ENCODE results near the gene ZBTB2.
"Not testable (repeated sequence)": the region's sequence is repeated elsewhere in the genome, so short reads cannot be mapped to it uniquely, and the experiment has no call there.

Gene ZBTB2

DNA sequence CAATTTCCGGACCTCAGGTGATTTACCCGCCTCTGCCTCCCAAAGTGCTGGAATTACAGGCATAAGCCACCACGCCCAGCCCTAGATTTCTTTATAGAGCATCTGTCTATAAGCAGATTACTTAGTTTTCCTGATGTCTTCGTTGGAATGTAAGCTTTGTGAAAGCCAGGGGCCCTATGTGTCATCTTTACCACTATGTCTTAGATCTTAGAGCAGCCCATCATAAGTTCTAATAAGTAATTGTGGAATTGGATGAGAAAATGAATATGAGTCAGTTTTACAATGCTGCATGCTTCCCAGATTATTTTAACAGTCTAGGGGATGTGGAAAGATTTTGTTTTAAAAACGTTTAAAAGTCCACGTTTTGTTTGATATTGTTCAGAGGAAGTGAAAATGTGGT is 9.1 kb upstream of the ZBTB2 start:
- ATAC-seq, result no peak

DNA sequence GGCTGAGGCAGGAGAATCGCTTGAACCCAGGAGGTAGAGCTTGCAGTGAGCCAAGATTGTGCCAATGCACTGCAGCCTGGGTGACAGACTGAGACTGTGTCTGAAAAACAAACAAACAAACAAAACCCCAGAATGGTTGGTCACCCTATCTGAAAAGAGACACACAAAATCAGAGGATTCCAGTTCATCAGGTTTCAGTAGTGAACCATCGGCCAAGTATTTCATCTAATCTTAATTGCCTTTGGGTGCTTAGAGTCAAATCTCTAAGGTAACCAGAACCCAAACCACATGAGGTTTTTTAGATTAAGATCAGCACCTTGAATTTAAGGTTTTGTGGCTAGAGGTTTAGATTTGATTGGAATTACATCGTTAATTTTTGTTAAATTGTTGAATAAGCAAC is 8.3 kb upstream of the ZBTB2 start:
- ATAC-seq, result peak in 1 of 2 donors; percentile 36

DNA sequence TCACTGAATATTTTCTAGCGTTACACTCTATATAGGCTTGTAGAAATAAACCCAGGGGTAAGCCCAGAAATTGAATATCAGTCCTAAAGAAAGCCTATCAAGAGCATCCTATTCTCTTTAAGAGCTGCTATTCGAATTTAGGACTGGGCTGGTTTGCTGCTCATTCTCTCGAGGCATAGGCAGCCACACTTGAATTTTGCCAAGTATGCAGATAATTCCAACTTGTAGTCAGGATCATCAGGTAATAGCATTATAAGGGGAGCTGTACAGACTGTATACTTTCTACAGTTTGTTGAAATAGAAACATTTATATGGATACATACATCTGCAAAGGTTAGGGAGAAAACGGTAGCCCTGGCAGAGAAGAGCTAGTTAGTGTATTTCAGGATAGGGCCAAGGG is 2.1 kb upstream of the ZBTB2 start:
- no peak for ATAC-seq

DNA sequence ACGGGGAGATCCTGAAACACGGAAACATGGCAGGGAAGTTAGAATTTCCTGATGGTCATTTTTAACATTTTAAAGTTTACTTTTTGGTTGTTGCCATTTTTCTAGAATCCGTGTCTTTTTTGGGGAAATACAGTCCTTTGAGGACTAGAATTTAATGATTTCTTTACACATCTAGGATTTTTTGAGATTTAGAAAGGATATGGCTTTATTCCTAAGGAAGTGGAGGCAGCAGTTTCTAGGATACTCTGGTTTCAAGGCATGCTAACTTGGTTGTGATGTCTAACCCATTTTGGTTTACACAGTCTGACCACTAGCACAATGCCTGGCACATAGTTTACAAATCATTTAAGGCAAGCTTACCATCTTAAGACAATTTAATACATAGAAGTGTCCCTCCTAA is 1.1 kb upstream of the ZBTB2 start:
- no peak for ATAC-seq

DNA sequence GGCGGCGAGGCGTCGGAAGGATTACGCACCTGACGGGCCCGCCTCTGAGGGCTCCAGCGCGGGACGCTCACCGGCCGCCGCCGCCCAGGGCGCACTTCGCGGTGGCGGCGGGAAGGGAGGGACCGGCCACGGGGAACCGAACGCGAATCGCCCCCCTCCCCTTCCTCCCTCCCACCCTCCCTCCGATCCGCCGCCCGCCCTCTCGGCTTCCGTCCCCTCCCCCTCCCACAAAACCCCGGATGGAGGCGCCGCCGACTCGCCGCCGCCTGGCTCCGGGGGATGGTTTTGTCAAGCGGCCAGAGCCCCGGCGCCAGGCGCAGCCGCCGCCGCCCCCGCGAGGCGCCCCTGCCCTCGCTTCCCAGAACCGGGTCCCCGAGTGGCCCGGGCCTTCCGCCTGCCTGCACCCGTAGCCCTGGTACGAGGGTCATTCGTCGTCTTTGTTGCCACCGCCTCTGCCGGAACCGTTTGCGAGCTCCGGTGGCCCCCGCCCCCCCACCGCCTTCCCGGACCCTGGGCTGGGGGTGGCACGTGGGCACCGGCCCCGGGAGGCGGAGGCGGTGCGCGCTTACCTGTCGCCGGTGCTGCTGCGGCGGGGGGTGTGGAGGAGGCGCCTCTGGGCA is 398 bp downstream of the ZBTB2 start:
- ATAC-seq, result peak; percentile 1 to 3

DNA sequence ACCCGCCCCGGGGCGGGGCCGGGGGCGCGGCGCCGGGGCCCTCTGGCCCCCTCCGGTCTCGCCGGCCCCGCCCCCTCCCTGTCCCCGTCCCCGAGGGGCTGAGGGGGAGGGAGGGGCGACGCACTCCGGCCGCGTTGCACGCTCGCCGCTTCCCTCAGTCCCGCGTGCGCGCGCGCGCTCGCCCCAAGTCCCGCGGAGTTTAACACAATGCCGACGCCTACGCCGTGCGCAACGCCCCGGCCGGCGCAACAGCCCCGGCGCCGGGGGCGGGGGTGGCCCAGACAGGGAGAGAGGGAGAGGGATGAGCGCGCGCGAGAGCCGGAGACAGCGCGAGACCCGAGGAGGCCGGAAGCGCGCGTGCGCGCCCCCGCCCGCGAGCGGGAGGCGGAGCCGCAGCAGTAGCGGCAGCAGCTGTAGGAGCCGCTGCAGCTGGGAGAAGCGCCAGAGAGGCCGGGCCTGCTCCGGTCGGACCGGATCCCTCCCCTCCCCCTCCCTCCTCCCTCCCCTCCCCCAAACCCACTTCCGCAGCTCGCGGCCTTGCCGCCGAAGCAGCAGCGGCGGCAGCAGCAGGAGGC is 996 bp downstream of the ZBTB2 start:
- ATAC-seq, result peak; percentile 83 to 86

DNA sequence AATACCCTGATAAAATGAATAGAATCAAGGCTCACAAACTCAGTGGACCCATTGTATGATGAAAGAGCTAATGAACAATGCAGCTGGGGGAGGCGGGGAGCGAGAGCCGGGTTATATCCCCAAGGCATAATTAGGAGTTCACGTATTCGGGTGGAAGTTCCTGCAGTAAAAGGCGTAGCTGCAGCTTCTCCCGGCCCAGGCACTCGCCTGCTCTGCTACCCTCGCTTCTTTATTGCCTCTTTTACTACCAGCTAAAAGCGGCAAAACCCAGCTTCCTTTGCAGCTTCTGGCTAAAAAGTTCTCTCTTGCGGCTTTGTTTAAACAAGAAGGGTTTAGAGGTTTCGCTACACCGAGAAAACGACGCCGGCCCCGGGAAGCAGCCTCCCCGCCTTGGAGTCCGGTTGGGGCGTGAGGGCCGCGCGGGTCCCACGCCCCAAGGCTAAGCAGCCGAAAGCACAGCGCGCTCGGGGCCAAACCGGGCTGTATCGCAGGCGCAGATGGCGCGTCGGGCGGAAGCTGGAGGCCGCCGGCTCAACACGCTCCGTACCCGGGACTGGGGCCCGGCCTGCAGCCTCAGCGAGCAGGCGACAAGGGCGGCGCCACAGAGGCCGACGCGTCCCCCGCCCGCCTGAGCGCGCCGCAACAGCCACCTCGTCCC is 1.6 kb downstream of the ZBTB2 start:
- ATAC-seq, result peak; percentile 69 to 74

DNA sequence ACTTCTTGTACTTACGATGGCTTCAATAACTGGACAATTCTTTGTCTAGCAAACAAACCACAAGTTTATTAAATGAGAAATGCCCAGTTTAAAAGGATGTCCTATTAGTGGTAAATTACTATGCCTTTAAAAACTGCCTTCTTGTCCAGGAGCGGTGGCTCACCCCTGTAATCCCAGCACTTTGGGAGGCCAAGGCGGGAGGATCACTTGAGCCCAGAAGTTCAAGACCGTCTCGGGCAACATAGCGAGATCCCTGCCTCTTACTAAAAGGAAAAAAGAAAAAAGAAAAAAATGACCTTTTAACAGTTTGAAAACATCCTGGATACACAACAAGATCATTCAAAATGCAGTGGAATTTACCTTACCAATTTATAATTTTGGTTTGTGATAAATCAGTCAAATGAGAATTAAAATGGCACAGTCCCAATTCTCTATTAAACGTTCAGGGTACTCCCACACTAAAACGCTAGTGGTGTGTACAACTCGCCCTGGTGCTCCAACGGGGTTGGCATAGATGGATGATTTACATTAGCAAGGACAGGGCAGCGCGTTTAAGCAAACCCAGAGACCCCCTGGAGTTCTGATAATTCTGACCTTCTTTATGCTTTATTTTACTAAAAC is 2.3 kb downstream of the ZBTB2 start:
- no peak for ATAC-seq

DNA sequence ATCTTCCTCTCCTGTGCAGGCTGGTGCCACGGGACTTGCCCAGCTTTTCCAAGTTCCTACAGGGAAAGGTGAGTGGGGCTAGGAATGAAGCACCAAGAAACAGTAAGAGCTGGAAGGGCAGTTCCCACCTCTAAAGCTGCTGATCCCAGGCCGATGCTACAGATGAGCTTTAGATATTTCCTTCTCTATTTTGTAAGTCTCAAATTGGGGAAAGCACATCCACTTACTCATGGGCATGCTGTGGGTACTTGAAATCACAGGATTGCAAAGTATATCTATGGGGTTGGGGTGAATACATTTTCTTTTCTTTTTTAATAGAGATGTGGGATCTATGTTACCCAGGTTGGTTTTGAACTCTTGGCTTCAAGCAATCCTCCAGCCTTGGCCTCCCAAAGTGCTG is 3.1 kb downstream of the ZBTB2 start:
- no peak for ATAC-seq

DNA sequence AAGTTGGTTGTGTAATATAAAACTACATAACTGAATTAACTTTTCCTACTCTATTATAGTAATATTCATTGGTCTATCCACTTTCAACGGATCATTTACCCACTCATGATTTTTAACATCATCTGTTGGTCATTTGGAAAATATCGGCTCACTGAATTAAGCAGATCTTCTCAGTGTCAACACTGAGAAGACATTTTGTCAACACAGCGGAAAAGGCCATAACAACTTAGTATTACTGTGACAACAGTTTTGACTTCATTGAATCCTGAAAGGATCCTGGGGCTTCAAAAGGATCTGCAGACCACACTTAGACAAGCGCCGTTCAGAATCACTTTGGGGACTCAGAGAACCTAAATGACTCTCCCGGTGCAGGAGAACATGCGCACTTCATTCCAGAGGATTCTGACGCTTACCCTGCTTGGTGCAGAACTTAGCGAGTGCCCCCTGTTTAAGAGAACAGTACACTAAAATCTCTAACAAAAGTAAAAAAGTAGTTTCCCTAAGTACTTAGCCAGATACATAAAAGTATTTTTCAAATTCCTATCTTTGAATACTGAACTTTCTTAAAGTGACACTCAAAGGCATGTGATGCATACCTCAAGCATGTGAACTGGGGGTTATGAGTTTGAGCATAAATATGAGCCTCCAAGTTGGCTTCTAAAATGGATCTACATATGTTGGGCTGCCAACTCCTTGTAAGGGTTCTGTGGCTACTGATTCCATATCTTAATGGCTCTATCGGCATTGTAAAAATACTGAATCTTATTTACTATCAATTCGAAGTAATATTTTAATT is 4.0 kb downstream of the ZBTB2 start:
- ATAC-seq, result no peak

DNA sequence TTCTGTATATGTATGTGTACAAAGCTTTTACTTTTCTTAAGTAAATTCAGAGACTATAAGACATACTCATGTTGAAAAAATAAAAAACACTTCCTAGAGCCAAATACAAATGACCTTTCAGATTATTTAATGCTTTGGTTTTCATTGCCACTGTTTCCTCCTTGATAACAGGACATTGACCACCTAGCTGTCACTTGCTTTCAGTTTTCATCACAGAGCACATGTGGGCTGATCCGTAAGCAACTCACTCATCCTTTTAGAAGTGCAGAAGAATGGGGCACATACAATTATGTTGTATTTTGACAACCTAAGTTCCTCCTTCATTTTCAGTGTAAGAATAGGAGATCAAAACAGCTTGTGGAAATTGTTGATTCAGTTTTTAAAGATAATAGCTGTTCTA is 6.2 kb downstream of the ZBTB2 start:
- ATAC-seq, result no peak

DNA sequence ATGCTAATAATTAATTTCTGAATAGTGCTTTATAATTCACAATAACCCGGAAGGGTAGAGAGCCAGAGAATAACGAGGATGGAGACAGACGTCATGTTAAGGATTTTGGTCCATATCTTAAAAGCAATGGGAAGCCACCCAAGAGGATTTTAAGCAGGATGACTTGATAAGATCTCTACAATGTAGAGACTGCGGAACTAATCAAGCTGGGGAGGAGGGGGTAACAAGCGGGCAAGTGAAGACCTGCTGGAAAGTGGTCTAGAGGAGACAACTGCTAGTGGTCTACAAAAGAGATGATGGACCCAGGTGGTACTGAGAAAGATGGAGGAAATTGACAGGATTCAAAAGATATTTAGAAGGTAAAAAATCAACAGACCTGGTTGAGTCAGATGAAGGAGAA is 7.2 kb downstream of the ZBTB2 start:
- no peak for ATAC-seq

DNA sequence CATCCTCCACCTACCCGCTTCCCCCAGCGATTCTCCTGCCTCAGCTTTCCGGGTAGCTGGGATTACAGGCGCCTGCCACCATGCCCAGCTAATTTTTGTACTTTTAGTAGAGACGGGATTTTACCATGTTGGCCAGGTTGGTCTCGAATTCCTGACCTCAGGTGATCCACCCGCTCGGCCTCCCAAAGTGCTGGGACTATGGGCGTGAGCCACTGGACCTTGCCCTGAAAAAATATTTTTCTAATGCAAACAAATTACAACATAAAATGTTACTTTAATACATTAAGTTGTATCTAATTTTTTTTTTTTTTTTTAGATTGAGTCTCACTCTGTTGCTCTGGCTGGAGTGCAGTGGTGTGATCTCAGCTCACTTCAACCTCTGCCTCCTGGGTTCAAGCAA is 8.7 kb downstream of the ZBTB2 start:
- not testable (repeated sequence) for ATAC-seq

DNA sequence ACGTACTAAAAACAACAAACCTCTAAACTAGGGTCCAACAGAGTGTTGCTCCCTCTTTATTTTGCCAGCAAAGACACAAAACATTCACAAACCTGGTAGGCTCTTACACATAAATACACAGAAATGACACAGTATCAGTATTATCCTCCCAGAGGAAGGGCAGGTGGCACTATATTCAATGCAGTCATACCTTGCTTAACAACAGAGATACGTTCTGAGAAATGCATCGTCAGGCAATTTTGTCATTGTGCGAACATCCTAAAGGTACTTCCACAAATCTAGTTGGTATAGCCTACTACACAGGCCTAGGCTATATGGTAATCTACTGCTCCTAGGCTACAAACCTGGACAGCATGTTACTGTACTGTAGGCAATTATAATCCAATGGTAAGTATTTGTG is 9.6 kb downstream of the ZBTB2 start:
- ATAC-seq, result peak; percentile 33 to 57

DNA sequence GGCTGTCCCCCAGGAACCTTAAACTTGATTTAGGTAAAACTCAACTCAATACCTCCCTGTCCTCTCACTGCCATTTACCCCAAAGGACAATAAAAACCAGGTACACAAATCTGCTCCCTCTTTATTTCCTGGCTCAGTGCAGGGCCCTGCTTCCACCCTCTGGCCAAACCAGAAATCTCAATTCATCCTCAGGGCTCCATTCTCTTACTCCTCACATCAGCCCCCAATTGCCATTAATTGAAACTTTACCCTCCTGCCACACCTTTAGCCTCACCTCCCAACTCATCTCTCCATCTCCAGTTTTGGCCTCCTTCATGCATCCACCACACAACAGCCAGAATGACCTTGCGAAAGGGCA is 10.5 kb downstream of the ZBTB2 start:
- ATAC-seq, result no peak

DNA sequence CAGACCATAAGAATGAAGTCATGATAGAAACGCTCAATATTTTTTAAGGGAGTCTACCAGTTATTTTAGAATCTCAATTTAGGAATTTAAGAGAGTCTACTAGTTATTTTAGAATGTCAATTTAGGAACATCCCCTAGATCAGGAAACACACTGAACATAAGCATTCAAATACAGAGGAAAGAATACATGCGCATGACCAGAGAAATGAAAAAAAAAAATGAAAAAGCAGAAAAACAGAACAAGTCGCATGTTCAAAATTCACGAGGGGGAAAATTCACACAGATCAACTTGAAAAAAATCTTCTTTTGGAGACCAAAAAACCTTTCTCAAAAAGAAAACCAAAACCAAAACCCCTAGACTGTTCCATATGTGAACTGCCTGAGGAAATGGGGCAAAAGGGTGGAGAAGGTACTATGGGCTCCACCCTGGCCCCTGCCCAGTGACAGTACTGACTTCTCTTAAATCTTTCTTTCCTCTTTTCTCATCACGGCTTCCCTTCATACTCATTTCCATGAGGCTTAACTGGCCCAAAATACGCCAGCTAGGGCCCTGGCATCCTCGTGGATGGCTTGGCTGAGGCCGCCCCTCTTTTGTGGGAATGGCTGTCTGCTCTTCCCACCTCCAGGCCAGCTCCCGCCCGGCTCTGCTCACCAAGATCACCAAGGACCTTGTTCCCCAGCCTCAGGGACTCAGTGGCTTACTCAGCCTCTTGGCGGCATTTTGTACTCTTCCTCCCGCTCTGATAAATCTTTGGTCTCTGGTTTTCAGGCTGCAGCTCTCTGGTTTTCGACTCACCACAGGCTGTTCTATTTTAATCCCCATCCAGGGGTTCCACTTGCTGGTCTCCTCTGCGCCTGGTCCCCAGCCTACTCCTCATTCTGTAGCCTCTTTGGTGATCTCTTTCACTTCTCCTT is 11.2 kb downstream of the ZBTB2 start:
- peak; percentile 75 to 85 for ATAC-seq

DNA sequence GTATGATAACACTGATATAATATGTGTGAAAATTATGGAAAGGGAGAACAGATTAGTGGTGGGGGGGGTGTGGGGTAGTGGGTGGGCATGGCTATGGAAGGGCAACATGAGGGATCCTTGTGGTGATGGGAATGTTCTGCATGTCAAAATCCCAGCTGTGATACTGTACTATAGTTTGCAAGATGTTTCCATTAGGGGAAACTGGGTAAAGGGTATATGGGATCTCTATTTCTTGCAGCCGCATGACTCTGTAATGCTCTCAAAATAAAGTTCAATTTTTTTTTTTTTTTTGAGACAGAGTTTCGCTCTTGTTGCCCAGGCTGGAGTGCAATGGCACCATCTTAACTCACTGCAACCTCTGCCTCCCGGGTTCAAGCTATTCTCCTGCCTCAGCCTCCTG is 14.3 kb downstream of the ZBTB2 start:
- ATAC-seq, result no peak

DNA sequence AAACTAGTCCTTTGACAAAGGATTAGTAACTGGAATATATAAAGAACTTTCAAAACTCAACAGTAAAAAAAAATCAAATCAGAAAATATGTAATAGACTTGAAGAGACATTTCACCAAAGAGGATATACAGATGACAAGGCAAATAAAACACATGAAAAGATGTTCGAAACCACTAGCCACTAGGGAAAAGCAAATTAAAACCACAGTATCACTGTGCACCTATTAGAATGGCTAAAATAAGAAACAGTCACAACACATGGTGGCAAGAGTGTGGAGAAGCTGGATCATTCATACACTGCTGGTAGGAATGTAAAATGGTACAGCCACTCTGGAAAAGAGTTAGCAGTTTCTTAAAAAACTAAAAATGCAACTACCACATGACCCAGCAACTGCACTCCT is 14.9 kb downstream of the ZBTB2 start:
- peak in 1 of 2 donors; percentile 21 for ATAC-seq

DNA sequence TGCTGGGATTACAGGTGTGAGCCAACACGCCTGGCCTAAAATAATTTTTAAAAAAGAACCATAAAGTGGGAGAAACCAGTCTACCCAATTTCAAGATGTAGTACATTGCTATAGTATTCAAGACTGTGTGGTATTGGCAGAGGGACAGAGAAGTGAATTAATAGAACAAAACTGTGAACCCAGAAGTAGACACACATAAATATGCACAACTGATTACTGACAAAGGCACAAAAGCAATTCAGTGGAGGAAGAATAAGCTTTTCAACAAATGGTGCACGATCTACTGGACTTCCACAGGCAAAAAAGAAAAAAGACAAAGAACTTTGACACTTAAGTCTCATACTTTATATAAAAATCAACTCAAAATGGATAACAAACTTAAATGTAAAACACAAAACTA is 15.5 kb downstream of the ZBTB2 start:
- no peak for ATAC-seq

DNA sequence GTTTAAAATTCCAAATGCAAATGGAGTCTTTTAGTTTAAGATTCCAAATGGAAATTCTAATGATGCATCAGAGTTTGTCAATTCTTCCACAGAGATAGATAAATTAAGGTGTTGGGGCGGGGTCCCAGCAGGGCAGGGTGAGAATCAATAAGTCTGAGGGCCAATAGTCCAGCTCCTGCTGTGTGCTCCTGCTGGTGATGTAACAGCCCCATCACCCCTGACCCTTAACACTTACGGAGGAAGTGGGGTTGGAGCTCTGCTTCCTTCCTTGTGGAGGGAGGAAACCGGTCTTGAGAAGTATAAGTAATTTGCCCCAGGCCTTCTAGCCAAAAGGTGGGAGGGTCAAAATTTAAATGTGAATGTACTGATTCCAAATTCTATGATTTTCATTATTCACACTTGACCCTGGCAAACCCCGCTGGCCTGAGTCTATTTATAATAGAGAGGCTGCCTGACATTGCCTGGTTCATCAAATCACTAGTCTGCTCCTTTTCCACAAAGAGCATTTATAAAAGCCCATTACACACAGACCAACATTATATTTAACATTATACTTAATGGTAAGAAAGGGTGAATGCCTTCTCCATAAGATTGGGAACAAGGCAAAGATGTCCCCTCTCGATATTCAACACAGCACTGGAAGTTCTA is 17.2 kb downstream of the ZBTB2 start:
- no peak for ATAC-seq

DNA sequence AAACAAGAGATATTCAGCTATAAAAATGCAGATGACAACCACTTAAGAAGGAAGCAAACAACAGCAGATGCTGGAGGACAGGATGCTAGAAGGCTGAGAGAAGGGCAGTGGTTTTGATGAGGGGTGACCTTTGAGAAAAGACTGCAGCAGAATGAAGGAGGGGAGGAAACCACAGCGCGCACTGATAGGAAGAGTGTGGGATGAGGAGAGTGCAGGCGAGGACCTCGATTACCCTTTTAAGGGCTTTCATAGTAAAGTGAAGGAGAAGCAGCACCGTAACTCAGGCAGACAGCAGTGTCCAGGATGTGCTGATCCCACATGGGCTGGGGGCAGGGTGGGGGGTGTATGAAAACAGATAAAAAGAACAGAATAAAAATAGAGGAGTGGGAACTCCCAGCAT is 19.2 kb downstream of the ZBTB2 start:
- no peak for ATAC-seq
